ENCODE results near the gene INS. TPM values are rescaled to one million over a fixed set of nuclear protein-coding genes. Genes with fewer than 3 reads are reported as not detected.

Gene INS
- total and polyA plus RNA-seq, 10 of the 15 experiments (the other 5 are each of a cell fraction or from before 2014, with no cell fraction given), result not detected

GRCh38 chr11:2163428-2163978, 2.5 kb upstream of the INS start (continued):
- TF ChIP-seq MYB (IDR thresholded peaks at IDR 0.05; ENCODE audit: borderline replicate concordance, low read depth, low read length) (no peak), CEBPB (IDR thresholded peaks at IDR 0.05; ENCODE audit: borderline replicate concordance in 1 of 2, low read depth in 2 of 2, low read length in 2 of 2) (no peak), IRF4 (IDR thresholded peaks at IDR 0.05; ENCODE audit: low read depth, low read length) (no peak), RFX5 (IDR thresholded peaks at IDR 0.05; ENCODE audit: low read depth, low read length) (no peak), TCF3 (IDR thresholded peaks at IDR 0.05; ENCODE audit: borderline replicate concordance, insufficient read depth, low read depth, low read length) (no peak), RELB (IDR thresholded peaks at IDR 0.05; ENCODE audit: low read depth) (no peak)

GRCh38 chr11:2159536-2160413, 1.2 kb downstream of the INS start:
- ChIA-PET RAD21 (ENCODE audit: unreplicated experiment) (no interaction called here), SMC1A (ENCODE audit: uncharacterized antibody, unreplicated experiment) (no interaction called here), CTCF (interaction anchor here (0.9 to 1.3 kb wide), 3 partner anchors 9 to 335 kb away, joined by 3 read pairs; no protein-coding TSS in a partner anchor), POLR2A (no interaction called here)
- ATAC-seq (no peak), FAIRE-seq (no peak), DNase-seq (ENCODE audit: low read depth, low spot score) (no peak)
- 37% methylated on average over 36 of the region's 36 CpGs for WGBS (ENCODE audit: insufficient coverage, insufficient replicate concordance, low lambda C conversion rate, missing lambda C conversion rate)
- no peaks in the 10 kb centered on the region for H3K4me1 ChIP-seq (ENCODE audit: control insufficient read depth, insufficient read depth, low read length)
- no peaks in the 10 kb centered on the region for H3K9me3 ChIP-seq (replicated peaks; ENCODE audit: control insufficient read depth, insufficient read depth, low read length)
- BruUV-seq (replicated peaks), result no TSS peak
- H3K4me3 ChIP-seq, result no peak overlapping the region
- no peak overlapping the region for H3K4me2 ChIP-seq (ENCODE audit: control insufficient read depth, insufficient read depth)
- H3K36me3 ChIP-seq (ENCODE audit: control insufficient read depth in 2 of 2, insufficient read depth in 2 of 2, low read length in 1 of 2), result no peaks in the 10 kb centered on the region
- H3K27ac ChIP-seq (ENCODE audit: control insufficient read depth, insufficient read depth), result no peak overlapping the region
- intact Hi-C loops (cut with micrococcal nuclease; ENCODE audit: unreplicated experiment), result no loop called here
- no peaks in the 10 kb centered on the region for H3K79me2 ChIP-seq (ENCODE audit: control insufficient read depth, insufficient read depth, low read length)
- no peak overlapping the region for H2AFZ ChIP-seq (ENCODE audit: control insufficient read depth, low read depth, low read length)
- H3K9ac ChIP-seq (ENCODE audit: control insufficient read depth, insufficient read depth, low read length), result no peak overlapping the region
- in situ Hi-C loops (cut with MboI), result no loop called here
- H3K27me3 ChIP-seq (replicated peaks in 1 of 2; ENCODE audit: control insufficient read depth in 2 of 2, insufficient read depth in 2 of 2, low read length in 1 of 2), result no peaks in the 10 kb centered on the region
- no peaks in the 10 kb centered on the region for H4K20me1 ChIP-seq (ENCODE audit: control insufficient read depth, insufficient read depth)
- TF ChIP-seq CHD1 (IDR thresholded peaks at IDR 0.05; ENCODE audit: low read depth, low read length) (no peak), SMAD1 (IDR thresholded peaks at IDR 0.05; ENCODE audit: low read depth, partially characterized antibody) (no peak), BCL11A (IDR thresholded peaks at IDR 0.05; ENCODE audit: low read depth, low read length) (no peak), ESRRA (IDR thresholded peaks at IDR 0.05; ENCODE audit: low read length) (no peak), ZNF622 (IDR thresholded peaks at IDR 0.05) (no peak), TCF12 (IDR thresholded peaks at IDR 0.05; ENCODE audit: low read depth, low read length) (no peak), POU2F2 (IDR thresholded peaks at IDR 0.05; ENCODE audit: borderline replicate concordance, low read depth, low read length) (no peak), CREB1 (IDR thresholded peaks at IDR 0.05; ENCODE audit: low read depth) (no peak), DPF2 (IDR thresholded peaks at IDR 0.05) (no peak), LARP7 (IDR thresholded peaks at IDR 0.05) (no peak), STAT1 (conservative IDR thresholded peaks at IDR 0.05) (no peak)
- TF ChIP-seq, protein P1, sequence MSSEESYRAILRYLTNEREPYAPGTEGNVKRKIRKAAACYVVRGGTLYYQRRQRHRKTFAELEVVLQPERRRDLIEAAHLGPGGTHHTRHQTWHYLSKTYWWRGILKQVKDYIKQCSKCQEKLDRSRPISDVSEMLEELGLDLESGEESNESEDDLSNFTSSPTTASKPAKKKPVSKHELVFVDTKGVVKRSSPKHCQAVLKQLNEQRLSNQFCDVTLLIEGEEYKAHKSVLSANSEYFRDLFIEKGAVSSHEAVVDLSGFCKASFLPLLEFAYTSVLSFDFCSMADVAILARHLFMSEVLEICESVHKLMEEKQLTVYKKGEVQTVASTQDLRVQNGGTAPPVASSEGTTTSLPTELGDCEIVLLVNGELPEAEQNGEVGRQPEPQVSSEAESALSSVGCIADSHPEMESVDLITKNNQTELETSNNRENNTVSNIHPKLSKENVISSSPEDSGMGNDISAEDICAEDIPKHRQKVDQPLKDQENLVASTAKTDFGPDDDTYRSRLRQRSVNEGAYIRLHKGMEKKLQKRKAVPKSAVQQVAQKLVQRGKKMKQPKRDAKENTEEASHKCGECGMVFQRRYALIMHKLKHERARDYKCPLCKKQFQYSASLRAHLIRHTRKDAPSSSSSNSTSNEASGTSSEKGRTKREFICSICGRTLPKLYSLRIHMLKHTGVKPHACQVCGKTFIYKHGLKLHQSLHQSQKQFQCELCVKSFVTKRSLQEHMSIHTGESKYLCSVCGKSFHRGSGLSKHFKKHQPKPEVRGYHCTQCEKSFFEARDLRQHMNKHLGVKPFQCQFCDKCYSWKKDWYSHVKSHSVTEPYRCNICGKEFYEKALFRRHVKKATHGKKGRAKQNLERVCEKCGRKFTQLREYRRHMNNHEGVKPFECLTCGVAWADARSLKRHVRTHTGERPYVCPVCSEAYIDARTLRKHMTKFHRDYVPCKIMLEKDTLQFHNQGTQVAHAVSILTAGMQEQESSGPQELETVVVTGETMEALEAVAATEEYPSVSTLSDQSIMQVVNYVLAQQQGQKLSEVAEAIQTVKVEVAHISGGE (CRISPR knock-in tag; IDR thresholded peaks at IDR 0.05), result no peak
